Measurements from ENCODE around the gene SRPX2. TPM values are rescaled to one million over a fixed set of nuclear protein-coding genes. Genes with fewer than 3 reads are reported as not detected.

Gene SRPX2
- total RNA-seq, 2 donors from 2014 or later: 34.5 to 40.3 TPM

- DNase-seq (ENCODE audit: low spot score): peak; percentile 78
- intact Hi-C loops (cut with DNase I): no loop called here
Observed at GRCh38 chrX:100648458-100649417, 4.7 kb downstream of the SRPX2 start.

GRCh38 chrX:100649550-100650356, 5.8 kb downstream of the SRPX2 start:
- intact Hi-C loops (cut with DNase I): no loop called here

GRCh38 chrX:100650841-100651240, 6.8 kb downstream of the SRPX2 start:
- no peak for DNase-seq (ENCODE audit: low spot score)
- intact Hi-C loops (cut with DNase I): no loop called here

More at GRCh38 chrX:100649550-100650356, 5.8 kb downstream of the SRPX2 start:
- DNase-seq (ENCODE audit: low spot score): peak; percentile 90

GRCh38 chrX:100652266-100652665, 8.3 kb downstream of the SRPX2 start:
- no peak for DNase-seq (ENCODE audit: low spot score)
- intact Hi-C loops (cut with DNase I): no loop called here

- DNase-seq (ENCODE audit: low spot score): no peak
- intact Hi-C loops (cut with DNase I): no loop called here
Observed at GRCh38 chrX:100654261-100654660, 10.3 kb downstream of the SRPX2 start.

- intact Hi-C loops (cut with DNase I): no loop called here
- DNase-seq (ENCODE audit: low spot score): no peak
Observed at GRCh38 chrX:100658941-100659381, 15.0 kb downstream of the SRPX2 start.

GRCh38 chrX:100659431-100660137, 15.6 kb downstream of the SRPX2 start:
- intact Hi-C loops (cut with DNase I): no loop called here
- DNase-seq (ENCODE audit: low spot score): no peak

GRCh38 chrX:100662170-100662569, 18.2 kb downstream of the SRPX2 start:
- DNase-seq (ENCODE audit: low spot score): no peak
- intact Hi-C loops (cut with DNase I): no loop called here

- intact Hi-C loops (cut with DNase I): no loop called here
- DNase-seq (ENCODE audit: low spot score): no peak
Observed at GRCh38 chrX:100662796-100663195, 18.8 kb downstream of the SRPX2 start.

- no peak for DNase-seq (ENCODE audit: low spot score)
- intact Hi-C loops (cut with DNase I): no loop called here
Observed at GRCh38 chrX:100663642-100664041, 19.6 kb downstream of the SRPX2 start.

- no peak for DNase-seq (ENCODE audit: low spot score)
- intact Hi-C loops (cut with DNase I): no loop called here
Observed at GRCh38 chrX:100672966-100673365, 29.0 kb downstream of the SRPX2 start.

GRCh38 chrX:100673397-100673953, 29.5 kb downstream of the SRPX2 start:
- intact Hi-C loops (cut with DNase I): no loop called here
- DNase-seq (ENCODE audit: low spot score): no peak

- DNase-seq (ENCODE audit: low spot score): no peak
- intact Hi-C loops (cut with DNase I): no loop called here
Observed at GRCh38 chrX:100674705-100675104, 30.7 kb downstream of the SRPX2 start.

- no peak for DNase-seq (ENCODE audit: low spot score)
- intact Hi-C loops (cut with DNase I): no loop called here
Observed at GRCh38 chrX:100677611-100678181, 33.7 kb downstream of the SRPX2 start.

GRCh38 chrX:100680756-100681155, 36.8 kb downstream of the SRPX2 start:
- intact Hi-C loops (cut with DNase I): loop anchor here in 1 of 2 donors (5.0 kb wide), 1 partner anchor 87 kb away; no protein-coding TSS in a partner anchor
- no peak for DNase-seq (ENCODE audit: low spot score)

- intact Hi-C loops (cut with DNase I): loop anchor here in 1 of 2 donors (5.0 kb wide), 1 partner anchor 86 kb away; no protein-coding TSS in a partner anchor
- no peak for DNase-seq (ENCODE audit: low spot score)
Observed at GRCh38 chrX:100681599-100681998, 37.6 kb downstream of the SRPX2 start.

GRCh38 chrX:100682939-100683338, 38.9 kb downstream of the SRPX2 start:
- intact Hi-C loops (cut with DNase I): loop anchor here in 1 of 2 donors (5.0 kb wide), 1 partner anchor 84 kb away; no protein-coding TSS in a partner anchor

GRCh38 chrX:100685284-100685996, 41.4 kb downstream of the SRPX2 start:
- no peak for DNase-seq (ENCODE audit: low spot score)
- intact Hi-C loops (cut with DNase I): no loop called here

More at GRCh38 chrX:100682939-100683338, 38.9 kb downstream of the SRPX2 start:
- DNase-seq (ENCODE audit: low spot score): no peak
